GM19238 (cell line): ENCODE results near the gene PRKAG2.

Source experiments
- DNase-seq: peaks from one replicate; pipeline ENCODE4 v3.0.0; 2011; ENCODE audit warnings: low spot score; ENCODE audit not compliant: insufficient read length

PRKAG2 gene

GRCh38 chr7:151655555-151655954 lies 221.4 kb downstream of the PRKAG2 start:
- no peak for DNase-seq

GRCh38 chr7:151652111-151652510 lies 224.8 kb downstream of the PRKAG2 start:
- no peak for DNase-seq

GRCh38 chr7:151650161-151650560 lies 226.8 kb downstream of the PRKAG2 start:
- no peak for DNase-seq

- no peak for DNase-seq
Observed at GRCh38 chr7:151648429-151648828, 228.5 kb downstream of the PRKAG2 start.

GRCh38 chr7:151647874-151648273 lies 229.0 kb downstream of the PRKAG2 start:
- no peak for DNase-seq

GRCh38 chr7:151647006-151647405 lies 229.9 kb downstream of the PRKAG2 start:
- no peak for DNase-seq

GRCh38 chr7:151645311-151645710 lies 231.6 kb downstream of the PRKAG2 start:
- DNase-seq: no peak

- no peak for DNase-seq
Observed at GRCh38 chr7:151644554-151644953, 232.4 kb downstream of the PRKAG2 start.

GRCh38 chr7:151642746-151643145 lies 234.2 kb downstream of the PRKAG2 start:
- no peak for DNase-seq

- no peak for DNase-seq
Observed at GRCh38 chr7:151641587-151641986, 235.3 kb downstream of the PRKAG2 start.

GRCh38 chr7:151637781-151638261 lies 239.1 kb downstream of the PRKAG2 start:
- no peak for DNase-seq

- DNase-seq: no peak
Observed at GRCh38 chr7:151634643-151635042, 242.3 kb downstream of the PRKAG2 start.

GRCh38 chr7:151633516-151633812 lies 243.5 kb downstream of the PRKAG2 start:
- DNase-seq: no peak

GRCh38 chr7:151632750-151633515 lies 244.0 kb downstream of the PRKAG2 start:
- peak; percentile 36 for DNase-seq

- peak; percentile 82 for DNase-seq
Observed at GRCh38 chr7:151631953-151632749, 244.8 kb downstream of the PRKAG2 start.

GRCh38 chr7:151631570-151631952 lies 245.4 kb downstream of the PRKAG2 start:
- DNase-seq: peak; percentile 42

GRCh38 chr7:151630851-151631569 lies 245.9 kb downstream of the PRKAG2 start:
- DNase-seq: no peak

- DNase-seq: no peak
Observed at GRCh38 chr7:151630358-151630757, 246.6 kb downstream of the PRKAG2 start.

- no peak for DNase-seq
Observed at GRCh38 chr7:151629713-151630272, 247.1 kb downstream of the PRKAG2 start.

GRCh38 chr7:151628846-151629604 lies 247.9 kb downstream of the PRKAG2 start:
- DNase-seq: no peak
